Activated CD4-positive, alpha-beta T cell treated with anti-CD3 and anti-CD28 coated beads, Interleukin-2, amount 10 ng/mL, durations not matched to agents 7 days and 5 days (primary cell): ENCODE data around the gene SLC25A38. TPM values are rescaled to one million over a fixed set of nuclear protein-coding genes. Genes with fewer than 3 reads are reported as not detected.

ENCODE experiments used
- CTCF ChIA-PET: fragments of 350-600 bp; sonication (Branson Sonifier 250); formaldehyde crosslinking; loops from one replicate; lab custom pipeline; 2021; ENCODE audit warnings: antibody characterized with exemption; lab: Charles Lee
- POLR2A ChIA-PET: fragments of 350-600 bp; sonication (Branson Sonifier 250); formaldehyde crosslinking; loops from one replicate; lab custom pipeline; 2021; ENCODE audit warnings: antibody characterized with exemption; lab: Charles Lee
- DNase-seq: peaks from one replicate; pipeline ENCODE4 v3.0.0-alpha.2; 2020
- H3K27ac Mint-ChIP-seq: one replicate; pipeline ENCODE4 v1.8.0; 2021; ENCODE audit warnings: mild to moderate bottlenecking, moderate library complexity, mixed read lengths
- H3K27me3 Mint-ChIP-seq: one replicate; pipeline ENCODE4 v1.8.0; 2021; ENCODE audit warnings: mixed read lengths
- H3K36me3 Mint-ChIP-seq: one replicate; pipeline ENCODE4 v1.8.0; 2021; ENCODE audit warnings: low read depth, mixed read lengths
- H3K4me1 Mint-ChIP-seq: one replicate; pipeline ENCODE4 v1.8.0; 2021; ENCODE audit warnings: mixed read lengths
- H3K4me3 Mint-ChIP-seq: one replicate; pipeline ENCODE4 v1.8.0; 2021; ENCODE audit warnings: mild to moderate bottlenecking, moderate library complexity, mixed read lengths
- H3K9me3 Mint-ChIP-seq: one replicate; pipeline ENCODE4 v1.8.0; 2021; ENCODE audit warnings: mixed read lengths
- total RNA-seq, 2 experiments: library from RNA; stranded (reverse); gene quantifications; one replicate each; pipeline ENCODE4 v1.2.3, GENCODE V29; 2021

SLC25A38 gene
- total RNA-seq, 2 experiments from 2014 or later, result 34.0 to 35.1 TPM

- Mint-ChIP-seq H3K9me3 (no peaks in the 10 kb centered on the region), H3K4me1 (peaks cover 20% of the 10 kb centered on the region), H3K4me3 (no peak overlapping the region), H3K27ac (no peak overlapping the region), H3K36me3 (peaks cover 49% of the 10 kb centered on the region), H3K27me3 (no peaks in the 10 kb centered on the region)
- ChIA-PET POLR2A (no interaction called here), CTCF (interaction anchor here (1.2 kb wide), 1 partner anchor 67 kb away, joined by 3 read pairs; no protein-coding TSS in a partner anchor)
- DNase-seq, result no peak
Measured at GRCh38 chr3:39401983-39402382, 18.8 kb downstream of the SLC25A38 start.

- Mint-ChIP-seq H3K4me3 (no peak overlapping the region), H3K27ac (peak overlapping the region; percentile 94), H3K4me1 (peaks cover 44% of the 10 kb centered on the region), H3K27me3 (no peaks in the 10 kb centered on the region), H3K9me3 (no peaks in the 10 kb centered on the region), H3K36me3 (peaks cover 53% of the 10 kb centered on the region)
- DNase-seq, result no peak
- CTCF ChIA-PET, result interaction anchor here (0.8 to 5.0 kb wide), 4 partner anchors 17 to 213 kb away, joined by 3 to 26 read pairs (median 5); partner anchors contain the start of gene XIRP1
- POLR2A ChIA-PET, result no interaction called here
Measured at GRCh38 chr3:39404943-39405686, 21.9 kb downstream of the SLC25A38 start.

GRCh38 chr3:39405687-39406367, 22.7 kb downstream of the SLC25A38 start:
- H3K4me3 Mint-ChIP-seq, result peak overlapping the region; percentile 81
- peak overlapping the region; percentile 94 for H3K27ac Mint-ChIP-seq
- H3K36me3 Mint-ChIP-seq, result peaks cover 55% of the 10 kb centered on the region
- no peak for DNase-seq
- peaks cover 48% of the 10 kb centered on the region for H3K4me1 Mint-ChIP-seq
- H3K27me3 Mint-ChIP-seq, result no peaks in the 10 kb centered on the region
- ChIA-PET POLR2A (interaction anchor here (1.7 kb wide), 1 partner anchor 9 kb away, joined by 9 read pairs; no protein-coding TSS in a partner anchor), CTCF (interaction anchor here (1.0 to 5.0 kb wide), 7 partner anchors 17 to 347 kb away, joined by 3 to 26 read pairs (median 3); partner anchors contain the start of genes GORASP1 and TTC21A)
- H3K9me3 Mint-ChIP-seq, result no peaks in the 10 kb centered on the region

GRCh38 chr3:39406368-39407258, 23.4 kb downstream of the SLC25A38 start, which contains the start of gene RPSA:
RPSA (plus strand) TSS chr3:39406720; CDS start chr3:39407654, 934 bp downstream.
- ChIA-PET POLR2A (interaction anchor here (1.7 kb wide), 1 partner anchor 8 kb away, joined by 9 read pairs; no protein-coding TSS in a partner anchor), CTCF (interaction anchor here (1.0 to 5.0 kb wide), 10 partner anchors 9 to 347 kb away, joined by 3 to 26 read pairs (median 4); partner anchors contain the start of genes GORASP1 and TTC21A)
- Mint-ChIP-seq H3K4me3 (peak within 1 kb of the TSS; percentile 81), H3K9me3 (no peaks in the 10 kb centered on the region), H3K4me1 (peaks cover 55% of the 10 kb centered on the region), H3K27me3 (no peaks in the 10 kb centered on the region), H3K27ac (peak within 1 kb of the TSS; percentile 94), H3K36me3 (peaks cover 57% of the 10 kb centered on the region)
- DNase-seq, result peak; percentile 98

GRCh38 chr3:39407259-39407629, 24.1 kb downstream of the SLC25A38 start:
- POLR2A ChIA-PET, result interaction anchor here (1.7 kb wide), 1 partner anchor 8 kb away, joined by 9 read pairs; no protein-coding TSS in a partner anchor
- H3K36me3 Mint-ChIP-seq, result peaks cover 58% of the 10 kb centered on the region
- H3K4me3 Mint-ChIP-seq, result peak overlapping the region; percentile 81
- no peaks in the 10 kb centered on the region for H3K27me3 Mint-ChIP-seq
- peaks cover 53% of the 10 kb centered on the region for H3K4me1 Mint-ChIP-seq
- CTCF ChIA-PET, result interaction anchor here (1.0 to 5.0 kb wide), 9 partner anchors 8 to 348 kb away, joined by 3 to 26 read pairs (median 4); partner anchors contain the start of genes GORASP1 and TTC21A
- peak overlapping the region; percentile 94 for H3K27ac Mint-ChIP-seq
- no peak for DNase-seq
- H3K9me3 Mint-ChIP-seq, result no peaks in the 10 kb centered on the region

- peaks cover 53% of the 10 kb centered on the region for H3K4me1 Mint-ChIP-seq
- no peaks in the 10 kb centered on the region for H3K9me3 Mint-ChIP-seq
- DNase-seq, result no peak
- H3K27me3 Mint-ChIP-seq, result no peaks in the 10 kb centered on the region
- peak overlapping the region; percentile 94 for H3K27ac Mint-ChIP-seq
- CTCF ChIA-PET, result interaction anchor here (0.7 to 1.8 kb wide), 5 partner anchors 7 to 116 kb away, joined by 3 to 4 read pairs (median 4); no protein-coding TSS in a partner anchor
- POLR2A ChIA-PET, result interaction anchor here (1.2 kb wide), 1 partner anchor 9 kb away, joined by 5 read pairs; no protein-coding TSS in a partner anchor
- H3K36me3 Mint-ChIP-seq, result peaks cover 62% of the 10 kb centered on the region
- H3K4me3 Mint-ChIP-seq, result peak overlapping the region; percentile 81
Measured at GRCh38 chr3:39407773-39408492, 24.8 kb downstream of the SLC25A38 start.

GRCh38 chr3:39408493-39409372, 25.6 kb downstream of the SLC25A38 start:
- CTCF ChIA-PET, result interaction anchor here (0.7 to 1.5 kb wide), 3 partner anchors 12 to 117 kb away, joined by 3 to 4 read pairs (median 3); no protein-coding TSS in a partner anchor
- peaks cover 53% of the 10 kb centered on the region for H3K4me1 Mint-ChIP-seq
- no peak for DNase-seq

GRCh38 chr3:39409514-39410136, 26.5 kb downstream of the SLC25A38 start:
- ChIA-PET POLR2A (no interaction called here), CTCF (interaction anchor here (0.6 to 0.7 kb wide), 2 partner anchors 14 to 1174 kb away, joined by 3 to 4 read pairs; no protein-coding TSS in a partner anchor)
- H3K4me1 Mint-ChIP-seq, result peaks cover 49% of the 10 kb centered on the region
- no peak for DNase-seq
- peak overlapping the region; percentile 72 for H3K27ac Mint-ChIP-seq
- H3K9me3 Mint-ChIP-seq, result no peaks in the 10 kb centered on the region
- H3K4me3 Mint-ChIP-seq, result peak overlapping the region; percentile 47
- H3K27me3 Mint-ChIP-seq, result no peaks in the 10 kb centered on the region
- peaks cover 73% of the 10 kb centered on the region for H3K36me3 Mint-ChIP-seq

More at GRCh38 chr3:39408493-39409372, 25.6 kb downstream of the SLC25A38 start:
- Mint-ChIP-seq H3K27ac (peak overlapping the region; percentile 72), H3K36me3 (peaks cover 70% of the 10 kb centered on the region), H3K4me3 (peak overlapping the region; percentile 81), H3K27me3 (no peaks in the 10 kb centered on the region), H3K9me3 (no peaks in the 10 kb centered on the region)
- POLR2A ChIA-PET, result interaction anchor here (1.2 kb wide), 1 partner anchor 8 kb away, joined by 5 read pairs; no protein-coding TSS in a partner anchor

GRCh38 chr3:39410893-39411292, 27.7 kb downstream of the SLC25A38 start:
- H3K4me3 Mint-ChIP-seq, result no peak overlapping the region
- H3K27me3 Mint-ChIP-seq, result no peaks in the 10 kb centered on the region
- H3K9me3 Mint-ChIP-seq, result no peaks in the 10 kb centered on the region
- DNase-seq, result no peak
- POLR2A ChIA-PET, result no interaction called here
- CTCF ChIA-PET, result no interaction called here
- H3K27ac Mint-ChIP-seq, result no peak overlapping the region
- H3K36me3 Mint-ChIP-seq, result peaks cover 77% of the 10 kb centered on the region
- peaks cover 45% of the 10 kb centered on the region for H3K4me1 Mint-ChIP-seq

- no peak overlapping the region for H3K27ac Mint-ChIP-seq
- ChIA-PET CTCF (interaction anchor here (1.0 kb wide), 1 partner anchor 287 kb away, joined by 3 read pairs; no protein-coding TSS in a partner anchor), POLR2A (no interaction called here)
- H3K4me1 Mint-ChIP-seq, result peaks cover 37% of the 10 kb centered on the region
- no peaks in the 10 kb centered on the region for H3K27me3 Mint-ChIP-seq
- DNase-seq, result no peak
- H3K4me3 Mint-ChIP-seq, result no peak overlapping the region
- H3K9me3 Mint-ChIP-seq, result no peaks in the 10 kb centered on the region
- peaks cover 69% of the 10 kb centered on the region for H3K36me3 Mint-ChIP-seq
Measured at GRCh38 chr3:39412668-39413260, 29.6 kb downstream of the SLC25A38 start.
